GM04503 (cell line): ENCODE data around the gene GPATCH1.

ENCODE experiments used
- DNase-seq: peaks from one replicate; pipeline ENCODE4 v3.0.0-alpha.2; 2012; ENCODE audit warnings: low read depth

GPATCH1 gene

DNA sequence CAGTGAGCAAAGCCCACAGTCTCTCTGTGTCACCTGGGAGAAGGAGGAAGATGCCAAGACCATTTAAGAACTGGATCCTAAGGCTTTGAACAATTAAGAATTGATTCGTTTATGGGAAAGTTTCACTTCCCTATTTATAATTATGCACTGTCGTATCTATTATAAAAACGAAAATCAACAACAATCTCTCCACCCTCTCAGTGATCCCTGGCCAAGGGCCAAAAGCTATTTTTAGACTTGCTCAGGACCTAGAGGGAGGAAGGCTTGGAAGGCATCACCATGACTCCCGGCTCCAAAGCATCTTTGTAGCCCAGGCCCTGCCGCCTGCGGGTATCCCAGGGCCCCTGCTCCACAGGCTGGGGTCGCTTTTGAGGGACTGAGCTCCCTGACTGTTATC is 17.6 kb upstream of the GPATCH1 start:
- no peak for DNase-seq

DNA sequence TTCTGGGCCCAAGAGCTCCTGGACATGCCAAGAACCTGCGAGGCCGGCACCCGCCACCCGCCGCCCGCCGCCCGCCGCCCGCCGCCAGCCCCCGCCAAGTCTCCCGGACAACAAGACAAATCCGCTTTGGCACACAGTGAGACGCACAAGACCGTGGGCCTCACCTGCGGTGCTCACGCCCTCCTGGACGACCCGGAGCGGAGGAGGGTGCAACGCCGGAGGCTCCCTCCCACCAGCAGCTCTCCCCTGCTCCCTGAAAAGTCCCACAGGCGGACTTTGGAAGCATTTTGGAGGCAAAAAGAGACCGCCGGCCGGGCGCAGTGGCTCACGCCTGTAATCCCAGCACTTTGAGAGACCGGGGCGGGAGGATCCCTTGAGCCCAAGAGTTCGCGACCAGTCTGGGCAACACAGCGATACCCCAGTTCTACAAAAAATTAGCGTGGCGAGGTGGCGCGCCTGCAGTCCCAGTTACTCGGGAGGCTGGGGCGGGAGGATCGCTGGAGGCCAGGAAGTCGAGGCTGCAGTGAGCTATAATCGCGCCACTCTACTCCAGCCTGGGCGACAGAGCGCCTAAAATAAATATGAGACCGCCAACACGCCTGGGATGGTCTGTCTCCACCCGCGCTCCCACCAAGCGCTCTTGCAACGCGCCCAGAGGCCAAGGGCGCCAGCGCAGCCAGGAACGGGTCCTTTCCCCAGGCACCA is 17.1 kb upstream of the GPATCH1 start:
- DNase-seq = no peak

DNA sequence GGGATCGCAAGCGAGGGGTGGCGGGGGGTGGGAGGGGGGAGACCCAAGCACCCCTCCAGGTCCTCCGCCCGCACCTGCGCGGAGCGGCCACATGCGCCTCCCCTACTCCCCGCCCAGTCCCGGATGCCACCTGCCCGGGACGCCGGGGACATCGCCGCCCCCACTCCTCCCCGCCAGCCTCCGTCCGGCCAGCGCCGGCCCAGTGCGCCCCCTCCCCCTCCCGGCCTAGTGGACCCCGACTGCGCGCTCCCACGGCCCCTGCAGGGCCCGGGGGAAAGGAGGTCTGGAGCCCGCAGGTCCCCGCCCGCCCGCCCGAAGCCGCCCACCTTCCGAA is 16.6 kb upstream of the GPATCH1 start:
- no peak for DNase-seq

DNA sequence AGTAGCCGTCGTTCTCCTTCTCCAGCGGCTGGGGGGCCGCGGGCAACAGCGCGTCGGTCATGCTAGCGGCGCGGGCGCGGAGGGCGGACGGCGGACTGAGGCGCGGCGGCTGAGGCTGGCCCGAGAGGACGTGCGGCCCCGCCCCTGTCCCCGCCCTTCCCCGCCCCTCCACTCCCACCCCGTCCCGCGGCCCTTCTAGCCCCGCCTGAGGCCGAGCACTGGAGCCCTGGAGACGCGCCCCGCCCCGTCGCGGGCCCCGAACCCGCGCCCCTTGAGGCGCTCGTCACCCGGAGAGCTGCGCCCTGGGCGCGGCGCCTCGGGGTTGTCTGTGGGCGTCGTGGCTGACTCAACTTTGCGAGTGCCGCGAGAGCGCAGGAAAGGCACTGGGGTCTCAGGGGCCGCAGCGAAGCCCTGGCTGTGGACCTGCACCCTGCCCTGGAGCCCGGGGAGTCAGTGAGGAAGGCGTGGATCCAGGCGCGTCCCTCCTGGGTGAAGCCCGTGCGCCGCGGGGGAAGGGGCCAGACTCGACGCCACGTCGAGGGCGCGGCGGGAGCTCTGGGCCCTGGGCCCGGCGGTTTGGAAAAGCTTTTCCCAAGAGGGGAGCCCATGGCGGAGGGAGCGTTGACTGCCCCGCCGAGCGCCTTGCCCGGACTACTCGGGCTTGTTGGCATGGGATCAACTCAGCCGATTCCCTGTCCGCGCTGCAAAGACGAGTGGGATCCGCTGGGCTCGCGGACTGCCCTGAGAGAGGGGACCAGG is 16.0 kb upstream of the GPATCH1 start, which contains the start of gene RHPN2:
RHPN2 (minus strand) TSS at position 97 of the 759 bp plus-strand sequence; CDS start at position 61, 36 bp downstream.
- DNase-seq = no peak

DNA sequence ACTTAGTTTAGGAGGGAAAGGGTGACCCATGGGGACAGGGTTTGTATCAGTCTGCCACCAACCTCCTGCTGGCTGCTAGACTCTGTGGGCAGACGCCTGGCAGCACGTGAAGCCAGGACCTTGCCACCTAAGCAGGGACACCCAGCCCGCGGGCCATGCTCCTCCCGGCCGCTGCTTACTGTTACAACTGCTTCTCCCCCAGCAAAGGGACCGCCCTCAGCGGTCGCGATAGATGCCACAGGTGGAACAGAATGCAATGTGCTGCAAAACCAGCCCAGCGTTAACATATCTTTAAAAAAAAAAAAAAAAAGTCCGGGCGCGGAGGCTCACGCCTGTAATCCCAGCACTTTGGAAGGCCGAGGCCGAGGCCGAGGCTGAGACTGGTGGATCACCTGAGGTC is 14.4 kb upstream of the GPATCH1 start:
- DNase-seq = no peak

DNA sequence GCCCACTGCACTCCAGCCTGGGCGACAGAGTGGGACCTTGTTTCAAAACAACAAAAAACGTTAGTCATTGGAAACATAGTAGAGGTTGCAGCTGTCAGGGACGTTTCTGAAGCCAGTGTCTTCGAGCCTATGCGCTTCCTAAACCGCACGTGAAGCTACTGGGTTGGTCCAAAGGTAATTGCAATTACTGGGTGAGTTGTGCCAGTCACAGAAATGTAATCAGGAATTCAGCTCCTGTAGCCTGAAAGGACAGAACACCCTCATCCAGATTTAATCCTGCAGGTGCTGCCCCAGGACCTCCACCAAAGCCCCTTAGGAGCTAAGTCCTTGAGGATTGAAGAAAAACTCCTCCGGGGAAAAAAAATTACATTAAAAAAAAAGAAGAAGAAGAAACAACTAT is 13.9 kb upstream of the GPATCH1 start:
- DNase-seq = no peak

DNA sequence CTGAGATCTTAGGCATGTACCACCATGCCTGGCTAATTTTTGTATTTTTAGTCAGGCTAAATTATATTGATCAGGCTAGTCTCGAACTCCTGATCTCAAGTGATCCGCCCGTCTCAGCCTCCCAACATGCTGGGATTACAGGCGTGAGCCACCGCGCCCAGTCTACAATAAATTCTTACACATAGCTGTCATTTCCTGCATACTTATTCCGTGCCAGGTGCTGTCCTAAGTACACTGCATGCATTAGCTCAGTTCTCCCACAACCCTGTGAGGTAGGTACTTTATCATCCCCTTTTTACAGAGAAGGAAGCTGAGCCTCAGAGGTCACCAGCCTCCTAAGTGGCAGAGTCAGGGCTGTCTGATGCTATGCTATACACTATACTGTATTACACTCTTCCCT is 9.1 kb upstream of the GPATCH1 start:
- DNase-seq = no peak

DNA sequence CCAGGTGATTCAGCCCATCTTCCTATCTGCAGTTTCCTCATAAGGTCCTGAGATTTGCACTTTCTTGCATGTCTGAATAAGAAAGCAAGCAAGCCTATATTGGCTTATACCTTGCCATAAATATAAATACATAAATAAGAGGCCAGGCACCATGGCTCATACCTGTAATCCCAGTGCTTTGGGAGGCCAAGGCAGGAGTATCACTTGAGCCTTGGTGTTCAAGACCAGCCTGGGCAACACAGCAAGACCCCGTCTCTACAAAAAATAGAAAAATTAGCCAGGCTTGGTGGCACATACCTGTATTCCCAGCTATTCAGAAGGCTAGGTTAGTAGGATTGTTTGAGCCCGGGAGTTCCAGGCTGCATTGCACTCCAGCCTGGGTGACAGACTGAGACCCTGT is 5.5 kb upstream of the GPATCH1 start:
- DNase-seq = no peak

DNA sequence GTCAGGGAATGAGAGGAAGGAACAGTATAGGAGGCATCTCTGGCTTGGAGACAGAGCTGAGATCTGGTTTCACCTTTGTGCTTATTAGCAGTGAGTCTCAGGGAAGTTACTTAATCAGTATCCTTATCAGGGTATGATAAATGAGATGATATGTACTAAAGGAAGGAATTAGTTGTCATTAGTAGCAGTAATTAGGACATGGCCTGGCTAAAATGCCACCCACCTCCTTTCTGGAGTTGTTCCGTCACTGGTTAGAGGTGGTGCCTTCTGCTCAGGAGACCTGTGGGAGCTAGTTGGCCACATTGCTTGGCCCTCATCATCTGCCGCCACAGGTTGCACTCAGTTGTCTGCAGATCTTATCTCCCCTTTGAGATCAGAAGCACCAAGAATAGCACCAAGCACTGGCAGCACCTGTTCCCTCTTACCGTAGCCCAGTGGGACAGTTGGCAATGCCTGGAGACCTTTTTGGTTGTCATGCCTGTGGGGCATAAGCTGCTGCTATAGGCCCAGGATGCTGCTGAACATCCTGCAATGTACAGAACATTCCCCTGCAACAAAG is 4.7 kb downstream of the GPATCH1 start:
- no peak for DNase-seq

DNA sequence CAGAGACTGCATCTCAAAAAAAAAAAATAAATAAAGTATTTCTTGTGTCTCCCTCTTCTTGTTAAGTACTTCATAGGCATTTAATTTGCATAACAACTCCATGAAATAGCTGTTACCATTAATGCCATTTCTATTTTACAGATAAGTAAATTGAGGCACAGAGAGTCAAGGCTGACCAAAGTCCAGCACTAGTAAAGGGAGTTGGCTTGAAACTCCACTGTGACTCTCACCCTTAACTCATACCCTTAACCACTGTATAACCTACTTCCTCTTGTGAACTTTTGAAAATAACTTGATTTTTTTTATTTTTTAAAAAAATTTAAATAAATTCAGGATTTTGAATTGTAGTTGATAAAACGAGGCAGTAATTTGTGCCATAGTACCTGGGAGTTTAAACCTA is 6.0 kb downstream of the GPATCH1 start:
- DNase-seq = no peak

DNA sequence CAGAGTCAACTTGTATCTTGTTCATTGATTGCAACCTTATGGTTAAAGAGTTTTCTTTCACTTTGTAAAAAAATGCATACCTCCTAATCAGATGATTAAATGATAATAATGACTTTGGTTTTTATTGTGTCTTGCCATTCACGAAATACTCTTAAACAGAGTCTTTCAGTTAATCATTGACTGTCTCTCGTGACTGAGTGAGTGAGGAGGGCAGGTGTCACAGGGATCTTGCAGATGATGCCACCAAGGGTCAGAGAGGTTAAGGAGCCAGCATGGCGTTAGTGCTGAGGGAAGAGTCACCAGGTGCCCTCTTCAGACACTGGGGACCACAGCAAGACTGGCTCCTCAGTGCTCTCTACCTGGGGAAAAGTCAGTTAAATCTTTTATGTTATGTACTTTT is 8.0 kb downstream of the GPATCH1 start:
- no peak for DNase-seq

DNA sequence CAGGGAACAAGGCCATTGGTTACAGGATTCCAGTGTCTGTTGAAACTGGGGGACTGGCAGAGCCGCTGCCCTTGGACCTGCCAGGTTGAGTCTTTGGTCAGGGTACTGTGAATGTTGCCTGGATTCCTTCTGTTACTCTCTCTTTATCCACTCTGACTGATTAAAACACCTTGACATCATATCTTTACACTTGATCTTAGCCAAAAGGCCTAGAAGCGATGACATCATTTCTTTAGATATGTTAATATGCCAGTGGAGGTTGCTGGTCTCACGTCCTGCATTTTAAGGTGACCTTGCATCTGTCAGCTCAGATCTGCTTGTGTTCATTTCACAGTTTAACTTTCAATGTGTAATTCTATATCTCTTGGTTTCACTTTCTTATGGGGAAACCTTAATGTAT is 9.2 kb downstream of the GPATCH1 start:
- no peak for DNase-seq

DNA sequence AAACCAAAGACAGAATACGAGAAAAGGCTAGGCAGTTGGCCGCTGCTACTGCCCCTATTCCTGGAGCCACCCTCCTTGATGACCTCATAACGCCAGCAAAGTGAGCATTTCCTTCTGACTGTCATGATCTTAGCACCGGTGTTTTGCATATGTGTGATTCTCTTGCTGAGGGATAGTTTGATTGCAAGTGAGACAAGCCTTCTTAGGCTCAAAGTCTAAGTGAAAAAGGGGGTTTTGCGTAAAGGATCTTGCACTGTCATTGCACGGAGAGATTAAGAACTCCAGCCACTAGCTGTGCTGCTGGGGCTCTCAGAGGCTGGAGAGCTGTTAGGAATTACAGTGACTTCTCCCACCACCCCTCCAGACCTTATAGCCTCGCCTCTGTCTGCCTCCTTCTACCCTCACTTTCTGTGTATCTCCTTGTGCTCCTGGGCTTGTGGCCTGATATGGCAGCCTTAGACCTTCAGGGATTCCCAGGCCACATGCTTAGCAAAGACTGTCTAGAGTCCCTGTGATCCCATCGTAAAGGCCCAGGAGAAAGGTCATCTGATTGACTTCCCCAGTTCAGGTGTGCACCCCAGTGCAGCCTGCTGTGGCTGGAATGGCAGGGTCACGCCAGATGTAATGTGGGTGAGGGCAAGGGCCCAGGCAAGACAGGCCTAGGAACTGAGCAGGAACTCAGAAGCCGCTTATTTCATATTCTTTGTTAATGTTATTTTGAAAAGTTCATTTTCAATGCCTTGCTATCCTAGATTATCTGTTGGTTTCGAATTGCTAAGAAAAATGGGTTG is 12.6 kb downstream of the GPATCH1 start:
- DNase-seq = no peak

DNA sequence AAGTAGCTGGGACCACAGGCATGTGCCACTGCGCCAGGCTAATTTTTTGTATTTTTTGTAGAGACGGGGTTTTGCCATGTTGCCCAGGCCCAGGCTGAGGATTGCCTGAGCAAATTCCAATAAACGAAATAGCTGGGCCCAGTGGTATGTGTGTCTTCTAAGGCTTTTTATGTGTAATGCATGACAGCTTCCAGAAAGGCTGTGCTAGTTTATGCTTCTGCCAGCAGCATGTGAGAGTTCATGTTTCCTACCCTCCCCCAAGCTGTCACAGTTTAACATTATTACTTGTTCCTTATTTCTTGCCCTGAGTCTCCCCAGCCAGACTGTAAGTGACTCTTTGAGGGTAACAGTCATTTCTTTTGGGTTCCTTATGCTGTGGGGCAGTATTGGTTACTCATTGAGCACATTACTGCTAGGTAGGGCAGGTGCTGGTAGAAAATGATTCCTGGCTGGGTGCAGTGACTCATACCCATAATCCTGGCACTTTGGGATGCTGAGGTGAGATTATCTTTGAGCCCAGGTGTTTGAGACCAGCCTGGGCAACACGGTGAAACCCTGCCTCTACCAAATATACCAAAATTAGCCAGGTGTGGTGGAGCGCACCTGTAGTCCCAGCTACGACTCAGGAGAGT is 13.6 kb downstream of the GPATCH1 start:
- DNase-seq = no peak

DNA sequence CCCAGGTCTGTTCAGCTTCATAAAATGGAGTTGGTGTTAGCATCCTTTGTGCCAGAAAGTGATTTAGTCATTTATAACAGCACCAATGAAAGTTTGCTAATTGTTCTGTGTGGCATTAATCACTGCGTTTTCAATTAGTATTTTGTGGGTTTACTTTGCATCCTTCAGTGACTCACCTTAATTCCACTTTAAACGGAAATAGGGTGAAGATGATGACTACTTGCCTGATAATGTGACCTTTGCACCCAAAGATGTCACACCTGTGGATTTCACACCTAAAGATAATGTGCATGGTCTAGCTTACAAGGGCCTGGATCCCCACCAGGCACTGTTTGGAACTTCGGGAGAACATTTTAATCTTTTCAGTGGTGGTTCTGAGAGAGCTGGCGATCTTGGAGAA is 15.0 kb downstream of the GPATCH1 start:
- DNase-seq = no peak

DNA sequence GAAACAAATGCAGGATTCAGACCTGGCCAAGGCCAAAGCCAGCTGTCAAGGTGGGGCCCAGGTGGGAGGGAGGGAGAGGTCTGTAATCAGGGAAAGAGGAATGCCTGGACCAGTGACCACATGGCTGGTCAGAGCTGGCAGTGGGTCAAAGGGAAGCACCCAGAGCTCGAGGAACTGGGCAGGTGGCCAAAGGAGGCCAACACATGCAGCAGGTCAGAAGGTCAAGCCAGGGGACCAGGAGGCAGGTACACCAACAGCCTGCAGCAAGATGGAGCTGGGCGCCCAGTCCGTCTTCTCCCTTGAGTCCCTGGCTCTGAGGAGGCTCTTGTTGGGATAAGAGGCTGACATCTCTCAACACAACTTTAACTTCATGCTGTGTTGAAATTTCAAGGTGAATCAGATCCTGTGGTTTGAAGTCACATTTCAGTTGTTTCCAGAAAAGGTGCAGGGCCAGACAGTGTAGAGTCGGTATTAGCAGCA is 17.1 kb downstream of the GPATCH1 start:
- DNase-seq = no peak

DNA sequence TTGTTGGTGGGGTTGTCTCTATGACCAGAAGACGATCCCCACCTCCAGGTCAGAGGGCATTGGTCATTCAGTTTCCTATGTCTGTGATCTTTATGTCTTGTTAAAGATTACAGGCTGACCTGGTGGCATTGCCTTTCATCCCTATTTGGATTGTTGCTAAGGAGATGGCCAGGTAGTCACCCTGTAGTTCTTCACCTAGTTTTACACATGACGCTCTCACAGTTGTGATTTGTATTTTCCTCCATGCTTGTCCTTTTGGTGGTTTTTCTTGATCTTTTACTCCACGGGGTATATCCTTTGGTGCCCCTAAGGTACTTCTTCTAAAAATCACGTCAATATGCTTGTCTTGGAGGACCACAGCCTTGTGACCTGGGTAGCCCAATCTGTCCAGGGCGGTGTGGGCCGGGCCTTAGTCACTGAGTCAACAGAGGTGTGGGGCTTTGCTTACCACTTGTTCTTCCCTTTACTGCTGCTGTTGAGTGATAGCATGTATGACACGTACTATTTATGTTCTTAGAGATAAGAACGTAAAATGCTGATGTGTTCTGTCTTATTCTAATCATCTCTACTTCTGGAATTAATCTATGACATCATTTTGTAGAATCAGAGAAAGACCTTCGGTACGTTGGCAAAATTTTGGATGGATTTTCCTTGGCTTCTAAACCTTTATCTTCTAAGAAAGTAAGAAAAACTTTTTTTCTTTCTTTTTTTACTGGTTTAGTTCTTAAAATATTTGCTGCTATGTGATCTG is 20.1 kb downstream of the GPATCH1 start:
- DNase-seq = no peak

DNA sequence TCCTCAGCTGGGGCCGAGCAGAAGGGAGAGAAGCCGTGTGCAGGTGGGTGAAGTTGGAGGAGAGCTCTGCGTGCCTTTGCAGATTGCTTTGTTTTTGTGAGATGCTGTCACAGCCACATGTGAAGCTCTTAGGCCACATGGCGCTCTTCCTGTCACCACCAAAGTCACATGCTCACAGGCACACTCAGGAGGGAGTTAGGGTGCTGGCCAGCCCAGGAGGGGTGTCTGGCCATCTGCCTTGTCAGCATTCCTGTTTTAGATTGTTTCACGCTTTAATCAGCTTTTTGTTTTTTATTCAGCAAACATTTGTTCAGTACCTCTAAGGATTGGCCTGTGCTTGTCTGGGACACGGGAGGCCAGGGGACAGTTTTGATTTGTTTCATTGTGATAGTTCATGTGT is 21.9 kb downstream of the GPATCH1 start:
- no peak for DNase-seq

DNA sequence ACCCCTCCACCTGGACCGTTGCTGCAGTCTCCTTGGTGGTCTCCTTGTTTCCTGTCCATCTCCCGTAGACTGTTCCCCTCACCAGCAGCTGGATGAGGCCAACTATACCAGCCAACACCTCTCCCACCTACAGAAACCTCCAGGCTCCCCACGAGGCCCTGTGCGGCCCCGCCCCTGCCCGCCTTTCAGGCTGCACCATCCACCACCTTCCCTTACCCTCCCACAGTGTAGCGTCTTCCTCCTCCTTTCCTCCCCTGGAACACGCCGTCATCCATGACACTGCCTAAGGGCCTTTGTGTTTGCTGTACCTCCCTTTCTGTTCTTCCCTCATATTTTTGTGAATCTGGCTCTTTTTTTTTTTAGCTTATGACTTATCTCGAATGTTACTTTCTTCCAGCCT is 27.2 kb downstream of the GPATCH1 start:
- DNase-seq = no peak

DNA sequence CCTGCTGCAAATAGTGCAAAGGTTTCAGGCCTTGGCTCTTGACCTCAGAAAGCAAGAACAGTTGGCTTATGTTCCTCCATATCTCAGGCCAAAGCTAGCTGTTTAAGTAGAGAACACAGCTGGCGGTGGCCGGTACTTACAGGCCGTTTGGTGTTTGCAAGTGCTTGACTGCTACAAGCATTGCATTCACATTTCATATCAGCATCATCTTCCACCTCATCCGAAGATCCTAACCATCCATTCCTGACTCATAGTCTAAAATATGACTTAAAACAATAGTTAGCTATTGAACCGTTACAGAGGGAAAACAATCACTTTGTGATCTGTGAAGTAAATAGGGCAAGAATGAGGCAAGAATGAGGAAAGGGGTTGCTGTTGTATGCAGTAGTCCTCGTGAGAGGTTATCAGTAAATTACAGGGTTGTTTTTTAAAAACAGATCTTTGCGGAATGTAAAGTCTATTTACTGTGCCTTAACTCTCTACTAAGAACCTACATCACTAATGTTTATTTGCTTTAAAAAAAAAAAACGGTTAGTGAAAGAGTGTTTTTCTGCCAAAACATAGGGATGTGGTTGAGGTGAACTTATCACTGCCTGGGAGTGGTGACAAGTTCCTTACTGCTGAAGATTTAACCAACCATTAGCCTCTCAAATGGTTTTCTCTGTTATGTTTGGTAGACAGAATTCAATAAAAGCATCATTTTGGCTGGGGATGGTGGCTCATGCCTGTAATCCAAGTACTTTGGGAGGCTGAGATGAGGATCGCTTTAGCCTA is 29.3 kb downstream of the GPATCH1 start:
- no peak for DNase-seq

DNA sequence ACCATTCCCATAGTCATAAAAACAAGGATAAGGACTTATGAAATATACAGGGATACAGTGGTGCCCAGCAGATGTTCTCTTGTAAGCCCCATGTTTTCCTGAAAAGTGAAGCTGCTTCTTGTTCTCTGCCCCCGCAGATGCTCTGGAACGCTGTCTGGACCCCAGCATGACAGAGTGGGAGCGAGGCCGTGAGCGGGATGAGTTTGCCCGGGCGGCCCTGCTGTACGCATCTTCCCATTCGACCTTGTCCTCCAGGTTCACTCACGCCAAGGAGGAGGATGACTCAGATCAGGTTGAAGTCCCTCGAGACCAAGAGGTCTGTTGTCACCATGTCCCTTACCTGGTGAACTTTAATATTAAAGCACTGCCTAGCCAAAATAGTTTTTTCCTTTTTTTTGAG is 30.6 kb downstream of the GPATCH1 start:
- no peak for DNase-seq
